Stimulated activated CD8-positive, alpha-beta memory T cell treated with anti-CD3 and anti-CD28 coated beads, Interleukin-2, amount 100 ng/mL, for 48 hours (primary cell): ENCODE measurements around the gene ROPN1L.
"Not testable (repeated sequence)": the region's sequence is repeated elsewhere in the genome, so short reads cannot be mapped to it uniquely, and the experiment has no call there.

Source experiments
- DNase-seq, 2 donors: peaks; one replicate each; pipeline ENCODE4 v3.0.0-alpha.2; 2020; ENCODE audit warnings: low read depth in 2 of 2

Gene ROPN1L

DNA sequence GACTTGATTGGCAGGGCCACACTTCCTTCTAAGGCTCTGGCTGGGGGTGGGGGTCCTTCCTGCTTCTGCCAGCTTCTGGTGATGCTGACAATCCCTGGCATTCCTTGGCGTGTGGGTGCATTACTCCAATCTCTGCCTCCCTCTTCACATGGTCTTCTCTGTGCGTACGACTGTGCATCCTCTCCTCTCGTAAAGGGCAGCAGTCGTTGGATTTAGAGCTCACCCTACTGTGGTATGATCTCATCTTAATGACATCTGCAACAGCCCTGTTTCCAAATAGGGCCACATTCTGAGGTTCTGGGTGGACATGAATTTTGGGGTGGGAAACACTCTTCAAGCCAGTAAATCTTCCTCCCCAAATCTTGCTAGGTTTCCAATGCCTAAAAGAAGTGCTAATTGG, 36.8 kb downstream of the ROPN1L start:
- no peak for DNase-seq

DNA sequence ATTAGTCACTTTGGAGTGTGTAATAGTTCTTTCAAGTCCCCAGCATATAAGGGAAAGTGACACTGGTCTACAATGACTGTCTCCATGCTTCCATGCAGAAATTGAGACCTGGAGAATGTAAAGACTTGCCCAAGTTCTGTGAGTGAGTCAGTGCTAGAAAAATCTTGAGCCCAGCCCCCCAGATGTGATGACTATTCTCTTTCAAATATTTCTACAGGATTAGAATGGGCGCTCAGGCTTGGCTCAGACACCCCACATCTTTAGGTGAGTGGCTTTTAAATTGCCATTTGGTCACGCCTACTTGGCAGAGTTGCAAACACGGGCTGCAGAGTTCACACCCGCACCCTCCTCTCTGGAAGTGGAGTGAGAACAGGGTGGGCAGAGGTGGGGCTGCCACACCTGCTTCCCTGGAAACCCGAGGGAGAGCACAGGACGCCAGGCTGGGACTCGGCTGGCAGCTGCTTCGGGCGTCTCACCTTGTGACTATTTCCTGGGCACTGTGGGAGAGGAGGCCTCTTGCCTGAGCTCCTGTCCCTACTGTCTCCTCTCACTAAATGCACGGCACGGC, 37.6 kb downstream of the ROPN1L start:
- DNase-seq: no peak

DNA sequence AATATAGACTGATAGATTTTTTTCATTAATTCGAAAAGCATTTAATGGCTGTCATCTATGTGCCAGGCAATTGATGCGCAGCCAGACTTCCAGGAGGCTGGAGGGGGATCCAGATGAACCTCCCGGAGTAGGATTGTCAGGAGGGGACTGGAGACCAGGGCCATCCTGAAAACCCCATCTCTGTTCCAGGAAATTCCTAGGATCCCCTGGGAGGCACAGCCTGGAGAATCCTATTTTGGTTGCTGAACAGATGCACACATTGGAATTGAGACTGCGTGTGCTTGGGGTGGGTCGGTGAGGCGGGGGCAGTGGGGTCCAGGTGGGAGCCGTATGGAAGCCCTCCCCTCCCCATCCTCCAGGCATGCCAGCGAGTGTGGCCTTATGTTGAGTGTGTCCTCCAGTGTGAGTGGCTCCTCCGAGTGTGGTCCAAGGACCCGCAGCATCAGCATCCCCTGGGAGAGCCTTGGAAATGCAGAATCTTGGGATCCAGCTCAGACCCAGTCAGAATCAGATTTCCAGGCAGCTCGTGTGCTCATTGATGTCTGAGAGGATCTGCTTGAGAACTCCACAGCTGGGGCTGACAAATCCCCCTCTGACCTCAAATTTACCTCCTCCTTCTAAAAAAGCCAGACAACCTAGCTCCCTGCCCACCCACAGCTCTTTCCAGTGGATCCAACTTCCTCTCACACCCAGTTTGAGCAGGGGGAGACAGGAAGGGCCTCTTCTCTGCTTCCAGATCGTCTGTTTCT, 38.7 kb downstream of the ROPN1L start:
- no peak for DNase-seq

DNA sequence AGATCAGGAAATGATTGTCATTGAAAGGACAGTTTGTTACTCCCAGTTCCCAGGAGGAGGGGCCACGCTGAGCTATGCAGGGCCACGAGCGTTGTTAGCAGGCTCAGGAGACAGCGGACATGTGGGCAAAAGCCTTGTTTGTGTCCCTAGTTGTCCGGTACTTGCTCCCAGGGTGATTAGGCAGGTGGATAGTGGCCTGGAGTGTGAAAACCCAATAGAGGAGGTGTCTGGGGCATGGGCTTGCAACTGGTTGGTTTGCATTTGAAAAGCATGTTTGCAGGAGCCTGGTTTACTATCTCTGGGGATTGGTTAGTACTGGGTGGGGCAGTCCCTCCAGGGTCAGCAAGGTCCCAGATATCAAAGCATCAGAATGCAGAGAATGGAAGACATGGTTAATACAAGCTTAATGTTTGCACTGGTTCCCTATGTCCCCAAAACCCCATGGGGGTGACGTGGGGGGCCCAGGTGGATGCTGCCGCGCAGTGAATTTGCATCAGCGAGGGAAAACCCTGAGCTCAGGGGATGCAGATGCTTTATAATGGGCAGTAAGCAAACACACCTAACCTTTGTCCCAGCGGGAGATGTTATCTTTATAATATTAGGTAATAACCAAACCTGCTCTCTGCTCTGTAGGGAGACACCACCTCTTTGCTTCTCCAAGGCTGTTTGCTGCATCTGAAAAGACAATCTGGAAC, 39.7 kb downstream of the ROPN1L start:
- DNase-seq: no peak

DNA sequence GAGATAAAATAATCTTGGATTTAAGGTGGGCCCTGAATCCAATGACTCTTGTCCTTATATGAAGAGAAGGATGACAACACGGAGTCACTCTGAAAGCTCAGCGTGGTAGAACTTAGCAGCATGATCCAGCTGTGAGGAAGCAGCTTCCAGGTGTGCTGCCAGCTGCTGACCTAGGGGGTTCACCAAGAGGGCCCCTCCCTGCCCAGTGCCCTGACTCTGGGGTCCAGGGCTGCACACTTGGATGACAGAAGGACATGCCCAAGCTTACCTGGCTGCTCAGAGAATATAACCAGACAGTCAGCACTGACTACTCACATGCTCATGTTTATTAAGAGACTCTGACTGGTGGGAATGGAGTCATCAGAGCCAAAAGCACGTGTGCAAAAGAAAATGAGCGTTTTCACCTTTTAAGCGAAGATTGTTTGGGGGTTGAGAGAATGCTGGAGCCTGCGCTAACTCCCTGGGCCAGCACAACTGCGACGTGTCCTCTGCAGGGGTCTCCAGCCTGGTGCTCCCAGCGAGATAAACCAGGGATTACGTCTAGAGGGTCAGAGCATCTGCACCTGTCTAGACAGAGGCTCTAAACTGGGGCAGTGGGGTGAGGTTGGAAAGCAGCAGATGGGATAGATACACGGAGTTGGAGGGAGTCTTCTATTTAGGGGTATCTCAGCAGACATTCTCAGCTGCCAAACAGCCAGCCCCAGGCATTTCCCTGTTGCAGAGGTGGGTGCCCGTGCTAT, 41.3 kb downstream of the ROPN1L start:
- no peak for DNase-seq

DNA sequence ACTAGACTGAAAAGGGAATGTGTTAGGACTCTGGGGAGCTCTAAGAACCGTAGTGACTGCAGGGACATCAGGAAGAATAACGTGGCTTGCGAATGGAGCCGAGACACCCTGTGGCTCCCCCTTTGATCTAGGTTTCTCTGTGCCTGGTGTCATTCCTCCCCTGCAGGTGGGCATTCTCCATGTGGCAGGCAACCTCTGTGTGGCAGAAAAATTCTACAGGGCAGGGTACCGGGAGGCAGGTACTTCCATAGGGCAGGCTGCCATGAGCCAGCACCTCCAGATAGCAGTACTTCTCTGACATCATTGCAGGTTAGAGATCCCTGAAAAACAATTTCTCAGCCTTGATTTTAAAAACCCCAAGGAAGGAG, 43.1 kb downstream of the ROPN1L start:
- no peak for DNase-seq

DNA sequence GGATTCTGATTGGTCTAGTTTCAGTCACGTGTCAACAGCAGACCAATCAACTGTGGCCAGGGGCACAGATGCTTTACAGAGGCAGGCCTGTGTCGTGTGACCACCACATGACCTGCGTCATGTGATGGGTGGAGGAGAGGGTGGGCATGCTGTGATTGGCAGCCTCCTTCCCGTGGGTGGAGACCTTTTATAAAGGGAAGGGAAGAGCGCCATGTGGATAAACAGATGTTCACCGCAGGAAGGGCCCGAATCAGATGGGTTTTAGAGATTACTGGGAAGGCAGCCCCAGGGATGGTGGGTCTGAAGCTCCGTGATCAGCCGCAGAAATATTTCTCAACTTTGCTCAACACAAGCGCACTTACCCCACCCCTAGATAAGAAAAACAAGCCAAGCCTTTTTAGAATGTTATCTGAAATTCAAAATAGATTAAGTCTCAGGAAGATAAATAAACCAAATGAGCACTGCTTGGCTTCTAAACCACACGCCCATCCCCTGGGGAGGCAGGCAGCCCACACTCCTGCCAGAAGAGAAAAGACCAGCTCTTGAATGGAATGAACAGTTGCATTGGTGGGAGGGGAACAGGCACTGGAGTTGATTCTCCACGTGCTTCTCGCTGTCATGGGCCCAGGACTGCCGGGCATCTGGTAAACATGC, 43.6 kb downstream of the ROPN1L start:
- DNase-seq: no peak

DNA sequence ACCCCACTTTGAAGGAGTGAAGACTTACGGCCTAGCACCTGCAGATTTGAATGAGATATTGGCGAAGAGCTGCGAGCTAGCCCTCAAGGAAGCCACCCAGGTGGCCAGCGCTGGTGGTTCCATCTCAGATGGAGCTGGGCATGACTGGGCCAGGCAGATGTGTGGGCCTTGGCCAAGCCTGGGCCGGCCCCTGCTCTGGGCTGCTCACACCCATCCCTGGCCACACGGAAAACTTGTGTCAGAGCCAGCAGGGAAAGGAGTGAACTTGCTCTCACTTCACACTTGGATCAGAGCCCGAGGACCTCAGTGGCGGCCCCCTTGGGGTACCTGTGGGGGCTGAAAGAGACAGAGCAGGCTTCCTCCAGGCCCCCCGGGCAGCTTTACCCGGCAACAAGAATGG, 44.2 kb downstream of the ROPN1L start:
- no peak for DNase-seq

DNA sequence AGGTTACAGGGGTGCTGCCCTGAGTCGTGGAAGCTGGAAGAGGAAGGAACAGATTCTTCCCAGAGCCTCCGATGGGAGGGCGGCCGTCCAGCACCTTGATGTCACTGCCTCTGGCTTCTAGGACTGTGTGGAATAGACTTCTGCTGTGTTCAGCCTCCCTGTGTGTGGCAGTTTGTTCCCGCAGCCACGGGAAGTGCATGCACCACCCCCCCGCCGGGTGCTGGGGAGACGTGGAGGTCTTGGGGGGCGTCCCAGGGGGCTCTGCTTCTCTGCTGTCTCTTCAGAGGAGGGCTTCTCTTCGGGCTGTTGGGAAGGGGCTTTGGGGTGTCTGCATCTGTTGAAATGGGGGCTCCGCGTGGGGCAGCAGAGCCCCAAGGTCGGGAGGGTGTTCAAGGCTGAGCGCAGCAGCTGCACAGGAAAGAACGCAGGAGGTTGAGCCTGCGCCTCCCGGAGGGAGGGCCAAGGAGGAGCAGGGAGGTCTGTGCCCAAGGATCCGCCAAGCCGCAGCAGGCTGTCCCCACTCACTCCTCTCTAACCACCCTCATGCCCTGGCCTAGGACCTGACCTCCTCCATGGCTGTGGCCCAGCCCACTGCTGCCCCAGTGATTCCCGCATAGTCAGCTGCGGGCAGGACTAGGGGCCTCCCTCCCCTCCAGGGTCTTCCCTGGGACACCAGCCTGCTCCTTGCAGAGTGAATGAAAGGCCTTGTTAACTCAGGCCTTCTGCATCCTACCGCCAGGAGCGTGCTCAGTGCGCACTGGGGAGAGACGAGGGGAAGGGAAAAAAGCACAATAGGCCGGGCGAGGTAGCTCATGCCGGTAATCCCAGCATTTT, 45.0 kb downstream of the ROPN1L start:
- DNase-seq: no peak

DNA sequence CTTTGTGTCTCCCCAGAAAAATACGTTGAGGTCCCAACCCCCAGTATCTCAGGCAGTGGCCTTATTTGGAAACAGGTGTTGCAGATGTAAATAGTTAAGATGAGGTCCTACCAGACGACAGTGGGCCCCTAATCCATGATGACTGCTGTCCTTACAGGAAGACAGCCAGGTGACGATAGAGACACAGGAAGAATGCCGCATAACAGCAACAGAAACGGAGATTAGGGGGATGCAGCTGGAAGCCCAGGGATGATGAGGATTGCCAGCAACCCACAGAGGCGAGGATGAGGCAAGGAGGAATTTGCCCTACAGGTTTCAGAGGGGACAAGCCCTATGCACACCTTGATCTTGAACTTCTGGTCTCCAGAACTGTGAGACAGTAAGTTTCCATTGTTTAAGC, 46.5 kb downstream of the ROPN1L start:
- DNase-seq: no peak

DNA sequence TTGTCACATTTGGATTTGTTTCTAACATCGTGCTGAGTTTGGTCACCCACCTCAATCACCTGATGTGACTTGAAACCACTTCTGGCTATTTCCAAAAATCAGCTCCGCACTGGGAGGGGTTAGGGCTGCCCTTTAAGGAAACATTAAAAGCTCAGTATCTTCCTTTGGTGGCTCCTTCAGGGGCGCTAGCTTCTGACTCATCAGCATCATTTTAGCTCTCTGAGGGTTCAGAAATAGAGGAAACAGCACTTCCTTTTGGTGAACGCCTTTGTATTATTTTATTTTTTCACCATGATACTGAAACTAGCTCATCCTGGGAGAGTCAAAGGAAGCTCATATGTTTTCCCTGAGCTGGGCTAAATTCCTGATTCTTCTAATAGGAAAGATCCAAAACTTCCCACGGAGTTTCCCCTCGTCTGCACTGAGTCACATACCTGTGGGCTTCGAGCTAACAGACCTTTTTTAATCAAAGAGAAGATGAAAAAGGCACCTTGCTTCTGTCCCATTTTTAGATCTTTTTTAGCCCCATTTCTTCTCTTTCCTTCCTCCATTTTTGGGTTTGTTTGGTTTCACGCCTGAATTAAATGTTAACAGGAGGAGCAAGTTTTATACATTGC, 48.2 kb downstream of the ROPN1L start:
- no peak for DNase-seq

DNA sequence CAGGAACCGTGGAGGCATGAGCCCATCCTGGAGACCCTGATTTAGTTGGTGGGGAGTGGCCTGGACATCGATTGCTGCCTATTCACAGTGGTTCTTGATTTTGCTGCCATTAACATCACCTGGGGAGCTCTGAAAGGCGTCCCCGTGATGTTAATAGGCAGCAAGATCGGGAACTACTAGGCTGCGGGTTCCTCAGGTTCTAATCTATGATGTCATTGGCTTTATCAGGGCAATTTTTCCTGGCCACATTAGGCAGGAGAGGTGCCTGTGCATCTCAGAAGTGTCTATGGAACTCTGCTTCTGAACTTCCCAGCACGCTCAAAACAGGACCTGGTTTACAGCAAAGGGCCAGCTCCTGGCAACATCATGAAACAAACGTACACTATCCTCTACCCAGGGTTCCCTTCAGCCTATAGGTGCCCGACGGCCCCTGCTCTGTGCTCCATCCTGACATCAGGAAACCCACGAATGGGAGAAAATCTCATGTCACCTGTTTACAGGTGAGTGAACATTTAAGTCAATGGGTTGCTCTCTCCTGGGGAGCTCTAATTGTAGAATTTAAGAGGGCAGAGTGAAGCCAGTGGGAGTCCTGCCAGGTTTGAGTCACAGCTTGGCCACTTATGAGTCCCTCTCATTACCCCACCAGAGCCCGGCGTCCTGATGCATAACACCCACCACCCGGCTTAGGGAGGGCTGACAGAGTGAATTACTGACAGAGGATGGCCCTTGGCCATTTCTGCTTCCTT, 49.4 kb downstream of the ROPN1L start:
- no peak for DNase-seq

DNA sequence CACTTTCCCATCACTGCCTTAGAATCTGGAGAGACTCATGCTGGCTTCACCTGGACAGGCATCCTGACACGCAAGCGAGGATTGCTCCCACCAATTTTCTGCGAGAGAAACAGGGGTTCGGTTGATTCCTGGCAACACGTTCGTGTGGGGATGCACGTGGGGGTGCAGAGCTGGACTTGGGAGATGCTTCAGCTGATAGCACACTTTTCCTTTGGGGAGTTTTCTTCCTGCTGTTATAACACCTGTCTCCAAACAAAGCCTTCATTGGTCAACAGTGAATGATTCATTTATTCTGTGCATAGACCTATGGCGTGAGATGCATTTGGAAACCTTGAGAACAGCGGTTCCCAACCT, 50.0 kb downstream of the ROPN1L start:
- no peak for DNase-seq

DNA sequence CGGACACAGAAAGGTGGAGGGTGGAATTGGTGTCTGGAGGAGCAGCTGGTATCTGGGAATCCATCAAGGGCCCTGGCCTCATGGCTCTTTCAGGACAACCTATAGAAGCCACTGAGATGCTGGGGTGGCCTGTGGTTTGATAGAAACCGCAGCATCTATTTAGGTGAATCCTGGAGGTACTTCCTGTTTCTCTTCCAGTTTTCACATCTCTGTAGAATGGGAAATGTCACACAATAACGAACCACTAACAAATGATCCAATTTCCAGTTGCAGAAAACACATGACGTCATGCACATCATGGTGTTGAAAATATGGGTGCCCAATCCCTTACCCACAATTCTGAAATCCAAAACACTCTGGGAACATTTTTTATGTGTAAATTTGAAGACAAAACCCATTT, 52.2 kb downstream of the ROPN1L start:
- DNase-seq: no peak

DNA sequence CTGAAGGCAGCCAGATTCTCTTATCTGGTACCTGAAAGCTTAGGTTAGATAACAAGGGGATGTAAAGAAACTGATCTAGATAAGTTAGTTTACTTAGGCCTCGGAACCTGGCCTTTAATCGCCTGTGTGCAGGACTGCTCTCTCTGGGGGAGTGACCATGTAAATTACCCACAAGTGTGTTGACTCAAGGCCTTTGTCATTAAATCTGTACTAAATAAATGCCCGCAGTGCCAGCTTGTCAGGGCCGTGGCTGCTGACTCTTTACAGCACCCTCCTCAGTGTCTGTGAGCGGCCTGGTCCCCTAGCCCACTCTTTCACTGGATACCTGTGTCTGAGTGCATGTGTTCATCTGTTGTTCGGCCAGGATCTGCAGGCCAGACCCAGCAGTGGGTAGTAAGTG, 52.8 kb downstream of the ROPN1L start:
- DNase-seq: not testable (repeated sequence)

DNA sequence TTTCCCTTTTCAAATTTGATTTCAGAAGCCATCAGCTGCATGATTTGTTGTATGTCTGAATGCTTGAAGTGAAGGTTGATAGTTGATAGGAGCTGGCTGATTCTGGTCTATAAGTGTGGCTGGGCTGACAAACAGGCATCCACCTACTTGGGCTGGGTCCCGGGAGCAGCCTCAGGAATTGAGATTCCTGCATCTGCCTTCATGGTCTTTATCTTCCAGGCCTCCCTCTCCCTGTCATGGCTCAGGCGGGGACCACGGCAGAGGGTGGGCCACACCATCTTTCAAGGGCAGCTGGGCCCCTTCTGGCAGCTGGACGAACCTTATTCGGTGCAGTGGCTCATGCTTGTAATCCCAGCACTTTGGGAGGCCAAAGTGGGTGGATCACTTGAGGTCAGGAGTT, 55.9 kb downstream of the ROPN1L start:
- DNase-seq: no peak

DNA sequence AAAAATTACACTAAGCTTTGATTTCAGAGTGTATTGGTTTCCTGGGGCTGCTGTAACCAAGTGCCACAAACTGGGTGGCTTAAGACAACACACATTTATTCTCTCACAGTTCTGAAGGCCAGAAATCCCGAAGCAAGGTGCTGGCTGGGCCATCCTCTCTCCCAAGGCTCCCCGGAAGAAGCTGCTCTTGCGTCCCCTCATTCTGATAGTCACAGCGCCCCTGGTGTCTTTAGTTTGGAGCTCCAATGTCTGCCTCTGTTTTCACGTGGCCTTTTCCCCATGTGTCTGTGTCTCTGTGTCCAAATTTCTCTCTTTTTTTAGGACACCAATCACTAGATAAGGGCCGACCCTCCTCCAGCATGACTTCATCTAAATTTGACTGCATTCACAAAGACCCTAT, 56.7 kb downstream of the ROPN1L start:
- DNase-seq: no peak

DNA sequence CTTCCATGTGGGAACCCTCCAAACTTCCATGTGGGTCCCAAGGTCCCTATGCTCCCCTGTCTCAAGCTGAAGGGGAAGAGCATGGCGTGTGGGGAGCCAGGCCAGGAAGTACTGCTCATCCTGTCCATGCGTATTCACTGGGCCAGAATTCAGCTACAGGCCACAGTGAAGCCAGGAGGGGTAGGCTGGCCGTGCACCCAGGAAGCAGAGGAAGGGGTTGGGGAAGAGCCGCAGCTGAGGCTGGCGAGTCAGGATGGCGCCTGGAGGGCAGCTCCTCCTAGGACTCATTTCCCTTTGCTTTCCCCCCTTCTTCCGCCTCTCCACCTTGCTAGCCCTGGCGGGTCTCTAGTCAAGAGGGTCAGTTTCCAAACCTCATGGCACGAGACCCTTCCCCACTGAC, 57.4 kb downstream of the ROPN1L start:
- DNase-seq: no peak

DNA sequence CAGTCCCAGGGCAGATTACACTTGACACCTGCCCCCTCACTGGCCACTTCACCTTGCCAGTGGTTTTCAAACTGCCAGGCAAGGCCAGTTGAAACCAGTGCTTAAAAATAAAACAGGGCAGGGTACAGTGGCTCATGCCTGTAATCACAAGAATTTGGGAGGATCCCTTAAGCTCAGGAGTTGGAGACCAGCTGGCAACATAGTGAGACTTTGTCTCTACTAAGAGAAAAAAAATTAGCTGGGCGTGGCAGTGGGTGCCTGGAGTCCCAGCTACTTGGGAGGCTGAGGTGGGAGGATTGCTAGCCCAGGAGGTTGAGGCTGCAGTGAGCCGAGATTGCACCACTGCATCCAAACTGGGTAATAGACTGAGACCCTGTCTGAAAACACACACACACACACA, 58.1 kb downstream of the ROPN1L start:
- no peak for DNase-seq

DNA sequence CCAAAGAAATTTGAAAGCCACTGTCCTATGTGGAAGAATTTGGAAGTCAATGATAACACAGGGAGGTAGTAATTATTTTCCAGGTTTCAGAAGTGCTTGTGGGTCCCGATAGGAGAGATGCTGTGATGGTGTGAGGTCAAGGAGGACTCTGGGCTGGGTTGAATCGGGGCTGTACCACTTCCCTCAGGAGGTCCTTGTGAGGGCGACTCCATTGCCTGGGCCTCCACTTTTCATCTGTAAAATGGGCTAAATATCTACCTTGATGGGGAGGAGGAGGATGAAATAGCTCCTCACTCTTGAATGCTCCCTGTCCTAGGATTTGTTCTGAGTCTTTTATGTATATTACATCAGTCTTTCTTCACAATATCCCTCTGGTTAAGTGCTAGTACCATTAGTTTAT, 59.0 kb downstream of the ROPN1L start:
- DNase-seq: no peak
